ENCODE results near the gene ANKRD29.

ANKRD29 gene

DNA sequence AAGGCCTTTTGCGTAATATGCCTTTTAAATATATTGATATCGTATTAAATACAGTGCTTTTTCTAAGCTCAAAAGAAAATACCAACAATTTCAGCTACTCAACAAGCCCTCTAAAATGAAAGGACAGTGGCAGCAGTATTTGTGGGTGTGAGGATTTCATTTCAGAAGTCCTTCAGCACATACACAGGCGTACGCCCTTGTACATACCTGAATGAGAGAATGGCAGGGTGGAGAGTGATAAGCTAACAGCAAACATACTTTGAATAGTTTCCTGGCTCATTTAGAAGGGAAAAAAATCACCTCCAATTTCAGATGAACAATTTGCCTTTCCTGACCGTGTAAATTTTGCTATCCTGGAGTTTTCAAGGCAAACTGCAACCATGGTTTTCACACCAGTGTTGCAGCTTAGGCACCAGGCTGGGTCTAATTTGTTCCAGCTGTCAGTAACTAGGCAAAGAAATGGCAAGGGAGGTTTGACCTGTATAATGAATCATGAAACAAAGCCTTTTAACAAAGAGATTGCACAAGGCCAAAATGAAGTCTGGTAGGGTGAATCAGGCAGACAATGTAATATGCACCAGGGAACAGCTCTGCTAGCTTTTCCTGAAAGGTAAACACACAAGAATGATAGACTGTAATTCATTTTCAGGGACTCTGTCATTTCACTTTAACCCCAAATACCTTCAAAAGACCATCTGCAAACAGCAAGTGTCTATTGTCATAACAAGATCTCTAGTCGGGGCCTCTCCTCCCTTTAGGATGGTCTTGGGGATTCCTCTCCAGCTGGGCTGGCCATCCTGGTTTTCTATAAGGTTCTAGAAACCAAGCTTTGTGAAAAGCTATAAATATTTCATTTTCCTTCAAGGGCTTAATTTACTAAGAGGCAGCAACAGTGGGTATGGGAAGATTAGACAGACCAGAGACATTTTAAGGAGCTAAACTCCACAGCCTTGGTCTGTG, 11.5 kb downstream of the ANKRD29 start:
- H3K27ac ChIP-seq, result peak overlapping the region; percentile 47
- TF ChIP-seq CTCF (conservative IDR thresholded peaks at IDR 0.05; ENCODE audit: low read depth), result no peak
- DNase-seq (ENCODE audit: low spot score), result peak; percentile 84
- POLR2A ChIA-PET (ENCODE audit: low non-redundant PET), result no interaction called here
- CTCF ChIA-PET, result no interaction called here

DNA sequence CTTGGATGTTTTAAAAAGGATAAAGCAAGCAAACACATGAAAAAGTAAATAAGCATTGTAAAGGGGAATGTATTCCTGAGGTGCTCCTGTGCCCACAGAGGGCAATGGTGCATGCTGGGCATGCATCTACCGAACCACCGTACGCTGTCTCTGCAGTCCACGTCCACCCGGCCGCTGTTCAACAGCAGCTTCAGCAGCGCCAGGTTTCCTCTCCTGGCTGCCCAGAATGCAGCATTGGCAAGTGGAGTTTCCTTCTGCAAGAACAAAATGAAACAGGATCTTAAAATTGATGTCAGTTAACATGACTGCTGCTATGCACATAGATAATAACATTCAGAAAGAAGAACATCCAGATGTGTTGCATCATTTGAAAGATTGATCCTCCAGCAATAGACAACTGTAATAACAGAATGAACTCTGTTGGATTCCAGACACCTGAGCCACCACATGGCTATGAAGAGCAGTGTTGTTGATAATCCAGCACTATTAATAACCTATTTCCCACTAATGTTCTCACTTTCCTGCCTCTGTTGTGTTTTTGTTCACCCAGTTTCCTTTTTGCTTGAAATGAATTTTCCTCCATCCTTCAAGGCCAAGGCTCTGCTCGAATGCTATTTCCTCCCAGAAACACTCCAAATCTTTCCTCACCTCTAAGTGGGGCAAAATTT, 13.6 kb downstream of the ANKRD29 start:
- TF ChIP-seq CTCF (conservative IDR thresholded peaks at IDR 0.05; ENCODE audit: low read depth), result no peak
- ChIA-PET POLR2A (ENCODE audit: low non-redundant PET) (no interaction called here), CTCF (interaction anchor here (0.6 kb wide), 1 partner anchor 35 kb away, joined by 5 read pairs; no protein-coding TSS in a partner anchor)
- H3K27ac ChIP-seq, result no peak overlapping the region
- DNase-seq (ENCODE audit: low spot score), result no peak

- CTCF ChIA-PET, result no interaction called here
- no peak for DNase-seq (ENCODE audit: low spot score)
- H3K27ac ChIP-seq, result no peak overlapping the region
- TF ChIP-seq CTCF (conservative IDR thresholded peaks at IDR 0.05; ENCODE audit: low read depth), result no peak
- POLR2A ChIA-PET (ENCODE audit: low non-redundant PET), result no interaction called here
Measured at GRCh38 chr18:23648456-23648855, 14.3 kb downstream of the ANKRD29 start.

DNA sequence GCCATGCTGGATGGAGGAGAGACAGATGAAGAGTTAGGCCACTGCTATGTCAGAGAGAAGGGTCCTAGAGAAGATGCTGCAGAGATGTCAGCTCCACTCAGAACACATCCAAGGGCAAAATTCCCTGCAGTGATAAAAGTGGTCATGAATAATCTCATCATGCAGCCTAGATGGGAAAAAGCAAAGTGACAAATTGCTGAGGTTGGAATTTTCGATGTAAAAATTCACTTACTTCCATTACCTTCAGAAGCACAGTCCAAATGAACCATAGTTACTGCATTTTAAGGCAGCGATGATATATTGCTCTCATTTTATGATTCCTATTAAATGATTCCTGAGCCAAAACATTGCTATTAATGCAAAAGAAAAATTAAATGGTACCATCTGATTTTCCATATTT, 16.4 kb downstream of the ANKRD29 start:
- POLR2A ChIA-PET (ENCODE audit: low non-redundant PET), result no interaction called here
- no peak for DNase-seq (ENCODE audit: low spot score)
- H3K27ac ChIP-seq, result no peak overlapping the region
- CTCF ChIA-PET, result no interaction called here
- TF ChIP-seq CTCF (conservative IDR thresholded peaks at IDR 0.05; ENCODE audit: low read depth), result no peak

DNA sequence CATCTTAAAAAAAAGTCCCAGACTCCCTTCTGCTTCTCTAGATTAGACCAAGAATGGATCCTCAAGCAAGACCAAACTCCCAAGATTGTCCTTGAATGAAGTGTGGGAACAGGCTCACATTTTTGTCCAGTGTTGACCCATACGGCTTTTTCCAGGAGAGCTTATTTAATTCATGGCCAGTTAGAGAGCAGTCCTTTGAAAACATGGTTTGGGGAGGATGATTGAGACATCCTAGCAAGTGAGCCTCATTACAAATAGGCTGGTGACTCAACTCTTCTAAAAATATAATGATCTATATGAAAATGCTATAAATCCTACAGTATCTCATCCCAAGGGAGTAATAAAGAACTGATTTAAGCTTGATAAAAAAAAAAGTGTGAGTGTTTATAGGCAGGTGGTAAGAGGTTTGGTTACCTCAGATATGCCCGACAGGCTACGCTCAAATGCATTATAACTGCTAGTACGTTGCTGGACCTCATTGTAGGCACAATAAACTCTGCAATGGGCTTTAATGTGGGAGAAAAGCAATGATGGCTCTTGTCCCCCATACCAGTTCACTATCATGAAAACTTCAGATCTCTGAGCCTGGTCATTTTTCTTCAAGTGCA, 17.0 kb downstream of the ANKRD29 start:
- POLR2A ChIA-PET (ENCODE audit: low non-redundant PET), result no interaction called here
- DNase-seq (ENCODE audit: low spot score), result no peak
- no peak for TF ChIP-seq CTCF (conservative IDR thresholded peaks at IDR 0.05; ENCODE audit: low read depth)
- H3K27ac ChIP-seq, result no peak overlapping the region
- CTCF ChIA-PET, result no interaction called here

DNA sequence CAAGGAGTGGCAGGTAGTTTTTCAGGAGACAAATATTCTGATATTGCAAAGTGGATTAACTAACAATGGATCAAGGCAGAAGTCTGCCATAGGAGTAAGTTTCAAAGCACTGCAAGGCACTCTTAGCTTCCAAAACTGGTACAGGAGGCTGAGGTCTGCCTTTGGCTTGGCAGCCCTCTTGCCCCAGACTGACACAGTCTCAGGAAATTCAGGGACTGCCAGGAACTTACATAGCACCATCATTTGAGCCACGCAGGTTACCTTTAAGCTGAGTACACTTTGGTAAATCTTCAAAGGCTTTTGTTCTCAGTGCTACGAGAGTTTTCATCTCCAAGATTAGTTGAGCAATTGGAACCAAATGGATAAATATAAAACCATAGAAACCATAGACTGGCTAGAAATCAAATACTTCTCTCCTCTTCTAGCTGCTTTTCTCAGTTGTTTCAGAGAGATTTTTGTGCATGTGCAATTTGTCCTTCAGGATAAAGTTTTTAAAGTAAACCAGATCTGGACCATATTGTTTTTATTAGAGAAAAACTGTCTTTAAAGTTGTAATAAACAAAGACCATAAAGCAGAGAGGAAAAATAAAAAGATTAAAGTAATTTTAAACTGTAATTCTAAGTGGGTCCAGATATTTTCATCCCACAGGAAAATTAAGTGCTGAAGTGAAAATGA, 18.8 kb downstream of the ANKRD29 start:
- no peak overlapping the region for H3K27ac ChIP-seq
- ChIA-PET POLR2A (ENCODE audit: low non-redundant PET) (no interaction called here), CTCF (no interaction called here)
- no peak for DNase-seq (ENCODE audit: low spot score)
- TF ChIP-seq CTCF (conservative IDR thresholded peaks at IDR 0.05; ENCODE audit: low read depth), result no peak
